RPMI8226 (cell line): ENCODE data around the gene MUC5AC.

ENCODE experiments used
- DNase-seq: peaks from one replicate; pipeline ENCODE4 v3.0.0-alpha.2; 2015

The MUC5AC gene

GRCh38 chr11:1217151-1217550 is 59.4 kb downstream of the MUC5AC start:
- DNase-seq: no peak

GRCh38 chr11:1218256-1218787 is 60.6 kb downstream of the MUC5AC start:
- DNase-seq: no peak

- no peak for DNase-seq
These were observed 61.2 kb downstream of the MUC5AC start for GRCh38 chr11:1218788-1219445.

- DNase-seq: no peak
These were observed 61.7 kb downstream of the MUC5AC start for GRCh38 chr11:1219446-1219833.

- no peak for DNase-seq
These were observed 62.4 kb downstream of the MUC5AC start for GRCh38 chr11:1219834-1220815.

GRCh38 chr11:1220941-1221721 is 63.4 kb downstream of the MUC5AC start:
- no peak for DNase-seq

GRCh38 chr11:1221848-1222311 is 64.1 kb downstream of the MUC5AC start:
- no peak for DNase-seq

- no peak for DNase-seq
These were observed 65.0 kb downstream of the MUC5AC start, which contains the start of gene MUC5B for GRCh38 chr11:1222491-1223345. TSS of gene MUC5B (plus strand) at chr11:1223066. CDS start at chr11:1223124, 58 bp downstream.

GRCh38 chr11:1223346-1224110 is 65.8 kb downstream of the MUC5AC start:
- DNase-seq: peak; percentile 1

- no peak for DNase-seq
These were observed 66.3 kb downstream of the MUC5AC start for GRCh38 chr11:1224111-1224490.

- peak; percentile 0 for DNase-seq
These were observed 67.0 kb downstream of the MUC5AC start for GRCh38 chr11:1224491-1225385.

- no peak for DNase-seq
These were observed 67.9 kb downstream of the MUC5AC start for GRCh38 chr11:1225386-1226225.

- DNase-seq: no peak
These were observed 68.7 kb downstream of the MUC5AC start for GRCh38 chr11:1226226-1226985.

- no peak for DNase-seq
These were observed 69.3 kb downstream of the MUC5AC start for GRCh38 chr11:1226986-1227550.

GRCh38 chr11:1227551-1228100 is 69.9 kb downstream of the MUC5AC start:
- DNase-seq: no peak

GRCh38 chr11:1228101-1228821 is 70.5 kb downstream of the MUC5AC start:
- DNase-seq: no peak
